ENCODE results near the gene BCKDK. TPM values are rescaled to one million over a fixed set of nuclear protein-coding genes. Genes with fewer than 3 reads are reported as not detected.

Gene BCKDK
- total RNA-seq, 1 experiment from 2014 or later, result 47.7 TPM

GRCh38 chr16:31078597-31079341 lies 29.4 kb upstream of the BCKDK start:
- CTCF ChIA-PET, result no interaction called here
- ATAC-seq (no peak), DNase-seq (no peak)
- POLR2A ChIA-PET (ENCODE audit: unreplicated experiment), result no interaction called here
- Histone ChIP-seq H4K20me1 (ENCODE audit: low read length) (no peaks in the 10 kb centered on the region), H3K9ac (ENCODE audit: low read length) (no peak overlapping the region), H3K27ac (ENCODE audit: low read length) (no peak overlapping the region), H3K9me3 (ENCODE audit: low read length) (no peaks in the 10 kb centered on the region), H3K4me2 (ENCODE audit: low read length) (no peak overlapping the region), H3K4me1 (ENCODE audit: insufficient read depth, low read length) (0 out of 2 replicates have a peak, but pooled peaks cover 6% of the 10 kb centered on the region), H3K4me3 (ENCODE audit: low read length) (no peak overlapping the region), H3K36me3 (ENCODE audit: low read depth, low read length) (peaks cover 10% of the 10 kb centered on the region), H3K79me2 (ENCODE audit: low read length) (peaks cover 29% of the 10 kb centered on the region), H2AFZ (ENCODE audit: low read length) (no peak overlapping the region), H3K27me3 (ENCODE audit: low read length) (no peaks in the 10 kb centered on the region), H3K9me2 (replicated peaks; ENCODE audit: low read length) (no peaks in the 10 kb centered on the region), H3F3A (ENCODE audit: low read length, unreplicated experiment) (no peaks in the 10 kb centered on the region)
- intact Hi-C loops (cut with micrococcal nuclease), result no loop called here
- TF ChIP-seq EZH2phosphoT487 (IDR thresholded peaks at IDR 0.05; ENCODE audit: borderline replicate concordance, low read length) (no peak), EZH2 (IDR thresholded peaks at IDR 0.05; ENCODE audit: low read length, unreplicated experiment) (no peak)
- TF ChIP-seq, protein P1, sequence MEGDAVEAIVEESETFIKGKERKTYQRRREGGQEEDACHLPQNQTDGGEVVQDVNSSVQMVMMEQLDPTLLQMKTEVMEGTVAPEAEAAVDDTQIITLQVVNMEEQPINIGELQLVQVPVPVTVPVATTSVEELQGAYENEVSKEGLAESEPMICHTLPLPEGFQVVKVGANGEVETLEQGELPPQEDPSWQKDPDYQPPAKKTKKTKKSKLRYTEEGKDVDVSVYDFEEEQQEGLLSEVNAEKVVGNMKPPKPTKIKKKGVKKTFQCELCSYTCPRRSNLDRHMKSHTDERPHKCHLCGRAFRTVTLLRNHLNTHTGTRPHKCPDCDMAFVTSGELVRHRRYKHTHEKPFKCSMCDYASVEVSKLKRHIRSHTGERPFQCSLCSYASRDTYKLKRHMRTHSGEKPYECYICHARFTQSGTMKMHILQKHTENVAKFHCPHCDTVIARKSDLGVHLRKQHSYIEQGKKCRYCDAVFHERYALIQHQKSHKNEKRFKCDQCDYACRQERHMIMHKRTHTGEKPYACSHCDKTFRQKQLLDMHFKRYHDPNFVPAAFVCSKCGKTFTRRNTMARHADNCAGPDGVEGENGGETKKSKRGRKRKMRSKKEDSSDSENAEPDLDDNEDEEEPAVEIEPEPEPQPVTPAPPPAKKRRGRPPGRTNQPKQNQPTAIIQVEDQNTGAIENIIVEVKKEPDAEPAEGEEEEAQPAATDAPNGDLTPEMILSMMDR (conservative IDR thresholded peaks at IDR 0.05; ENCODE audit: low read depth, low read length), result no peak
- BruUV-seq (replicated peaks), result no TSS peak

- intact Hi-C loops (cut with micrococcal nuclease), result no loop called here
- no peak overlapping the region for H3K4me3 ChIP-seq (ENCODE audit: low read length)
- H2AFZ ChIP-seq (ENCODE audit: low read length), result no peak overlapping the region
- peaks cover 10% of the 10 kb centered on the region for H3K36me3 ChIP-seq (ENCODE audit: low read depth, low read length)
- ChIA-PET CTCF (no interaction called here), POLR2A (ENCODE audit: unreplicated experiment) (no interaction called here)
- H4K20me1 ChIP-seq (ENCODE audit: low read length), result no peaks in the 10 kb centered on the region
- H3K4me1 ChIP-seq (ENCODE audit: insufficient read depth, low read length), result 0 out of 2 replicates have a peak, but pooled peaks cover 6% of the 10 kb centered on the region
- H3K9me2 ChIP-seq (replicated peaks; ENCODE audit: low read length), result no peaks in the 10 kb centered on the region
- peaks cover 25% of the 10 kb centered on the region for H3K79me2 ChIP-seq (ENCODE audit: low read length)
- no peak overlapping the region for H3K27ac ChIP-seq (ENCODE audit: low read length)
- no peaks in the 10 kb centered on the region for H3F3A ChIP-seq (ENCODE audit: low read length, unreplicated experiment)
- no peak overlapping the region for H3K9ac ChIP-seq (ENCODE audit: low read length)
- TF ChIP-seq EZH2 (IDR thresholded peaks at IDR 0.05; ENCODE audit: low read length, unreplicated experiment), result no peak
- no peak for DNase-seq
- no peaks in the 10 kb centered on the region for H3K9me3 ChIP-seq (ENCODE audit: low read length)
- no peaks in the 10 kb centered on the region for H3K27me3 ChIP-seq (ENCODE audit: low read length)
- BruUV-seq (replicated peaks), result no TSS peak
- no peak for ATAC-seq
- H3K4me2 ChIP-seq (ENCODE audit: low read length), result no peak overlapping the region
Observed at GRCh38 chr16:31079342-31079944, 28.7 kb upstream of the BCKDK start.

DNA sequence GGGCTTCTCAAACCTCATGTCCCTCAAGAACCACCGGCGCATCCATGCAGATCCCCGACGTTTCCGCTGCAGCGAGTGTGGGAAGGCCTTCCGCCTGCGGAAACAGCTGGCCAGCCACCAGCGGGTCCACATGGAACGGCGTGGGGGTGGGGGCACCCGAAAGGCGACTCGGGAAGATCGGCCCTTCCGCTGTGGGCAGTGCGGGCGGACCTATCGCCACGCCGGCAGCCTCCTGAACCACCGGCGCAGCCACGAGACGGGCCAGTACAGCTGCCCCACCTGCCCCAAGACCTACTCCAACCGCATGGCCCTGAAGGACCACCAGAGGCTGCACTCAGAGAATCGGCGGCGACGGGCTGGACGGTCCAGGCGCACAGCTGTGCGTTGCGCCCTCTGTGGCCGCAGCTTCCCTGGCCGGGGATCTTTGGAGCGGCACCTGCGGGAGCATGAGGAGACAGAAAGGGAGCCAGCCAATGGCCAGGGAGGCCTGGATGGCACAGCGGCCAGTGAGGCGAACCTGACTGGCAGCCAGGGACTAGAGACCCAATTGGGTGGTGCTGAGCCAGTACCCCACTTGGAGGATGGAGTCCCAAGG lies 28.1 kb upstream of the BCKDK start:
- CTCF ChIA-PET, result no interaction called here
- intact Hi-C loops (cut with micrococcal nuclease), result no loop called here
- ATAC-seq, result no peak
- Histone ChIP-seq H3K79me2 (ENCODE audit: low read length) (peaks cover 18% of the 10 kb centered on the region), H3K27ac (ENCODE audit: low read length) (no peak overlapping the region), H3K4me2 (ENCODE audit: low read length) (no peak overlapping the region), H3K9ac (ENCODE audit: low read length) (no peak overlapping the region), H3F3A (ENCODE audit: low read length, unreplicated experiment) (no peaks in the 10 kb centered on the region), H3K36me3 (ENCODE audit: low read depth, low read length) (peaks cover 10% of the 10 kb centered on the region), H4K20me1 (ENCODE audit: low read length) (no peaks in the 10 kb centered on the region), H3K4me3 (ENCODE audit: low read length) (no peak overlapping the region), H3K9me3 (ENCODE audit: low read length) (no peaks in the 10 kb centered on the region), H3K4me1 (ENCODE audit: insufficient read depth, low read length) (0 out of 2 replicates have a peak, but pooled peaks cover 1% of the 10 kb centered on the region), H2AFZ (ENCODE audit: low read length) (no peak overlapping the region), H3K9me2 (replicated peaks; ENCODE audit: low read length) (no peaks in the 10 kb centered on the region), H3K27me3 (ENCODE audit: low read length) (no peaks in the 10 kb centered on the region)
- POLR2A ChIA-PET (ENCODE audit: unreplicated experiment), result no interaction called here
- no TSS peak for BruUV-seq (replicated peaks)
- no peak for TF ChIP-seq EZH2phosphoT487 (IDR thresholded peaks at IDR 0.05; ENCODE audit: borderline replicate concordance, low read length)
- TF ChIP-seq, protein P1 (conservative IDR thresholded peaks at IDR 0.05; ENCODE audit: low read depth, low read length), result no peak
- TF ChIP-seq EZH2 (IDR thresholded peaks at IDR 0.05; ENCODE audit: low read length, unreplicated experiment), result no peak
- DNase-seq, result no peak
